ENCODE measurements around the gene CACNB2. TPM values are rescaled to one million over a fixed set of nuclear protein-coding genes. Genes with fewer than 3 reads are reported as not detected.

CACNB2 gene
- total RNA-seq, 1 donor from 2014 or later: 4.9 TPM

DNA sequence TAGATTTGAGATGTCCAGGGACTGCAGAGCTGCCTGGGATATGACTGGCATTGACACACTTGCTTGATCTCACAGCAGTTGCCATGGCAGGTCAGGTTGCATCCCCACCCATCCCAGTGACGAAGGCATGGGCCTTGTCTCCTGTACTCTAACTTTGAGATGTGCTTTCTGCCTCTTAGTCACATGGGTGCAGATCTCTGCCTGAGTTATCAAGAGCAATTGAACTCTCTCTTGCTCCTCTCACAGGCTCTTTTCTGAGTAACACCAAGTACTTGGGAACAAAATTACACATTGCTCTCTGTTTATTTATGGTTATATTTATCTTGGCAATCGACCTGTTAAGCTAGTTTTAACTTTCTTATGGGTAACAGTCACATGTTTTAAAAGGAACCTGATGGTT, 273.8 kb downstream of the CACNB2 start:
- Mint-ChIP-seq H3K4me3 (ENCODE audit: low read depth) (no peak overlapping the region), H3K27me3 (no peaks in the 10 kb centered on the region), H3K36me3 (ENCODE audit: insufficient read depth) (no peaks in the 10 kb centered on the region), H3K4me1 (ENCODE audit: low read depth) (peaks cover 7% of the 10 kb centered on the region), H3K27ac (no peak overlapping the region), H3K9me3 (ENCODE audit: low read depth) (peaks cover 5% of the 10 kb centered on the region)
- TF ChIP-seq, protein P1, sequence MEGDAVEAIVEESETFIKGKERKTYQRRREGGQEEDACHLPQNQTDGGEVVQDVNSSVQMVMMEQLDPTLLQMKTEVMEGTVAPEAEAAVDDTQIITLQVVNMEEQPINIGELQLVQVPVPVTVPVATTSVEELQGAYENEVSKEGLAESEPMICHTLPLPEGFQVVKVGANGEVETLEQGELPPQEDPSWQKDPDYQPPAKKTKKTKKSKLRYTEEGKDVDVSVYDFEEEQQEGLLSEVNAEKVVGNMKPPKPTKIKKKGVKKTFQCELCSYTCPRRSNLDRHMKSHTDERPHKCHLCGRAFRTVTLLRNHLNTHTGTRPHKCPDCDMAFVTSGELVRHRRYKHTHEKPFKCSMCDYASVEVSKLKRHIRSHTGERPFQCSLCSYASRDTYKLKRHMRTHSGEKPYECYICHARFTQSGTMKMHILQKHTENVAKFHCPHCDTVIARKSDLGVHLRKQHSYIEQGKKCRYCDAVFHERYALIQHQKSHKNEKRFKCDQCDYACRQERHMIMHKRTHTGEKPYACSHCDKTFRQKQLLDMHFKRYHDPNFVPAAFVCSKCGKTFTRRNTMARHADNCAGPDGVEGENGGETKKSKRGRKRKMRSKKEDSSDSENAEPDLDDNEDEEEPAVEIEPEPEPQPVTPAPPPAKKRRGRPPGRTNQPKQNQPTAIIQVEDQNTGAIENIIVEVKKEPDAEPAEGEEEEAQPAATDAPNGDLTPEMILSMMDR (IDR thresholded peaks at IDR 0.05; ENCODE audit: unreplicated experiment): no peak
- DNase-seq (ENCODE audit: low spot score, unreplicated experiment): no peak

DNA sequence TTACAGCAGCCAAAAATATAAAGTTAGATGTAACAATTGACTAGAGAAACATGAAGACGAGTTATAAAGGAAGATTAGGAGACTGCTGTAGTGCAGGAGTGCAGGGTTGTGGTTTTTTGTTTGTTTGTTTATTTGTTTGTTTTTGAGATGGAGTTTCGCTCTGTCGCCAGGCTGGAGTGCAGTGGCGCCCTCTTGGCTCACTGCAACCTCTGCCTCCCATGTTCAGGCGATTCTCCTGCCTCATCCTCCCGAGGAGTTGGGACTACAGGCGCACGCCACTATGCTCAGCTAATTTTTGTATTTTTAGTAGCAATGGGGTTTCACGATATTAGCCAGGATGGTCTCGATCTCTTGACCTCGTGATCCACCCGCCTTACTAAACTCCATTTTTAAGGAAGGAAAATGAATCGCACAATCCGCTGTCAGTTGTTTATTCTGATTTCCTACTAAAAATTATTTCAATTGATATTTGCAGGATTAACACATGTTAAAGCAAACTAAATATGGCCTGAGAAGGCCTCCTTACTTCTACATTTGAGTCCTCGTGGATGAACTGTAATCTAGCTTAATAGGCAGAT, 277.8 kb downstream of the CACNB2 start:
- Mint-ChIP-seq H3K9me3 (ENCODE audit: low read depth) (peaks cover 5% of the 10 kb centered on the region), H3K27me3 (no peaks in the 10 kb centered on the region), H3K36me3 (ENCODE audit: insufficient read depth) (no peaks in the 10 kb centered on the region), H3K27ac (no peak overlapping the region), H3K4me3 (ENCODE audit: low read depth) (no peak overlapping the region), H3K4me1 (ENCODE audit: low read depth) (peaks cover 5% of the 10 kb centered on the region)
- TF ChIP-seq, protein P1 (IDR thresholded peaks at IDR 0.05; ENCODE audit: unreplicated experiment): no peak
- DNase-seq (ENCODE audit: low spot score, unreplicated experiment): no peak

DNA sequence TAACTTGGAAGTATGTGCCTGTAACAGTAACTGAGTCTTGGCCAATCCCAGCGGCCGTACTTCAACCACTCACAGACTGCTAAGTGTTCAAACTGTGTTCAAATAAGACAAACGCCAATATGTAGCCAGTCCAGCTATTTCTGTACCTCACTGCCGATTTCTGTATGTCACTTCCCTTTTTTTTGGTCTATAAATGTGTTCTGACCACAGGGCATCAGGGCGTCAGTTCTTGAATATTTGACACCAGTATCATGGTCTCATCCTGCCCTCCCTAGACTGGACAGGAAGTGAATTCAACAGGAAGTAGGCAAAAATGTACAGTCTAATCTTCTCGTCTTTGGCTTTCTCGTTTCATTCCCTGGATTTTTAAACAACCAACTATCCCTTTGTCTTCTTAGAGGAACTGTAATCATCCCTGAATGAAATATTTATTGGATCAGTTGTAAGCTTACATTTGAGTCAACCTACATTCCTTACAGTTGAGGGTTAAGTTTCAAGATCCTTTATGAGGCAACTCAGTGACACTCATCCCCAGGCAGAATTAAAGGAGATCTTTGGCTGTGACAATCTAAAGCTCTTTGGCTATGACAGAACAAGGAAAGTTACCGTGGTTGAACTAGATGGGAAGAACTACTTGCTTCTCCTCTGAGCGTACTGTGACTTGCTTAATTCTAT, 278.5 kb downstream of the CACNB2 start:
- Mint-ChIP-seq H3K36me3 (ENCODE audit: insufficient read depth) (no peaks in the 10 kb centered on the region), H3K9me3 (ENCODE audit: low read depth) (peaks cover 5% of the 10 kb centered on the region), H3K27me3 (no peaks in the 10 kb centered on the region), H3K27ac (no peak overlapping the region), H3K4me1 (ENCODE audit: low read depth) (peaks cover 3% of the 10 kb centered on the region), H3K4me3 (ENCODE audit: low read depth) (no peak overlapping the region)
- no peak for DNase-seq (ENCODE audit: low spot score, unreplicated experiment)
- TF ChIP-seq, protein P1 (IDR thresholded peaks at IDR 0.05; ENCODE audit: unreplicated experiment): no peak

DNA sequence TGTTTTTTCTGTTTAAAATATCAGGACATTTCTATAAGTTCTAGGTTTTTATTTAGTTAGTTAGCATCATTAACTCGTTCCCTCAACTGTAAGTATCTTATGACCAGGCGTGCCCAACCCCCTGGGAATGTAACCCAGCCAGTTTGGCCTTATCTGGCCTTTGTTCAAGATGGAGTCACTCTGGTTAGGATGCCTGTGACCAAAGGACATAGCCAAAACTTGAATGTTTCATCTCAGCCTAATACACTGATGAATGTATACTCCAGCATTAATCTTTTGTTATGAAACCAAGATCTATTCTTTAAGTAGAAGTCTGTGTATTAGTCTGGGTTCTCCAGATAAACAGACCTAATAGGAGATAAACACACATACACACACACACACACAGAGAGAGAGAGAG, 279.7 kb downstream of the CACNB2 start:
- no peak overlapping the region for H3K27ac Mint-ChIP-seq
- H3K36me3 Mint-ChIP-seq (ENCODE audit: insufficient read depth): no peaks in the 10 kb centered on the region
- no peaks in the 10 kb centered on the region for H3K27me3 Mint-ChIP-seq
- no peak overlapping the region for H3K4me3 Mint-ChIP-seq (ENCODE audit: low read depth)
- TF ChIP-seq, protein P1 (IDR thresholded peaks at IDR 0.05; ENCODE audit: unreplicated experiment): no peak
- peaks cover 5% of the 10 kb centered on the region for H3K9me3 Mint-ChIP-seq (ENCODE audit: low read depth)
- DNase-seq (ENCODE audit: low spot score, unreplicated experiment): no peak
- no peaks in the 10 kb centered on the region for H3K4me1 Mint-ChIP-seq (ENCODE audit: low read depth)

DNA sequence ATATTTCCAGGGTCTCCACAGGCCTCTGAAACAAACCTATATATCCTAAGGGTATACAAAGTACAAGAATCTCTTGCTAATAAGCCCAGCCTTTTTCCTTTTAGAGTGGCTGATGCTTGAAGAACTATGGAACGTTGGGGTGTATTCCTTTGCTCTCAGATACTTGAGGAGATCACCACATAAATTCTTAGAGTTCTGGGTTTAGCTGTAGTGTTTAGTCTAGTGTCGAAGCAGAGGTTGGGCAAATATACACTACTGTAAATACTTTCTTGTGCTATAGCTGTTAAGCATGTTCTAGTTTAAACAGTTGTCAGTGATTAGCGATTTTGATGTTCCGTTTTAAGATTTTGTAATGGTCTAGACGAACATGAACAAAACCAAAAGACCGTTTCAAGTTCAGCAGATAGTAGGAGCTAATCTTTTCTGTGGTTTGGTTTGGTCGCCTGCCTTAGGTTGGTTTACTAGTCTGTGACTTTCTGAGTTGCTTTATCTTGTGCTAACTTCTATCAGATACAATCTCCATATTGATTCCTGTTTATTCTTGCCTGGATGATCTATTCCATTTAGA, 281.6 kb downstream of the CACNB2 start:
- no peaks in the 10 kb centered on the region for H3K4me1 Mint-ChIP-seq (ENCODE audit: low read depth)
- TF ChIP-seq, protein P1 (IDR thresholded peaks at IDR 0.05; ENCODE audit: unreplicated experiment): no peak
- H3K36me3 Mint-ChIP-seq (ENCODE audit: insufficient read depth): no peaks in the 10 kb centered on the region
- no peak overlapping the region for H3K27ac Mint-ChIP-seq
- no peaks in the 10 kb centered on the region for H3K9me3 Mint-ChIP-seq (ENCODE audit: low read depth)
- no peak overlapping the region for H3K4me3 Mint-ChIP-seq (ENCODE audit: low read depth)
- no peaks in the 10 kb centered on the region for H3K27me3 Mint-ChIP-seq
- no peak for DNase-seq (ENCODE audit: low spot score, unreplicated experiment)

Measured in progenitor cell of endocrine pancreas (in vitro differentiated cells).